Osteoblast (primary cell): ENCODE data around the gene MED16. TPM values are rescaled to one million over a fixed set of nuclear protein-coding genes. Genes with fewer than 3 reads are reported as not detected.

Experiments used
- DNase-seq: peaks from one replicate; pipeline ENCODE4 v3.0.0; 2011; ENCODE audit warnings: low spot score, mixed read lengths; ENCODE audit not compliant: insufficient read length; ENCODE audit errors: missing footprints
- H2AFZ ChIP-seq: 2 replicates; pipeline ENCODE4 v1.6.0; 2011; ENCODE audit warnings: mild to moderate bottlenecking, low read length
- H3K27ac ChIP-seq: 2 replicates; pipeline ENCODE4 v1.5.1; 2011; ENCODE audit warnings: mild to moderate bottlenecking, low read depth, low read length, moderate library complexity
- H3K27me3 ChIP-seq: 2 replicates; pipeline ENCODE4 v1.6.0; 2012; ENCODE audit warnings: mild to moderate bottlenecking, control low read depth, inconsistent platforms, low read length, moderate library complexity; ENCODE audit not compliant: insufficient read depth
- H3K36me3 ChIP-seq: 2 replicates; pipeline ENCODE4 v1.5.1; 2011; ENCODE audit warnings: mild to moderate bottlenecking, low read length, control low read depth, moderate library complexity; ENCODE audit not compliant: insufficient read depth
- H3K4me1 ChIP-seq: 2 replicates; pipeline ENCODE4 v1.5.1; 2011; ENCODE audit warnings: mild to moderate bottlenecking, low read length, control low read depth, moderate library complexity; ENCODE audit not compliant: insufficient read depth
- H3K4me2 ChIP-seq: 2 replicates; pipeline ENCODE4 v1.6.0; 2011; ENCODE audit warnings: mild to moderate bottlenecking, low read length; ENCODE audit not compliant: insufficient read depth
- H3K4me3 ChIP-seq: fragments of 200-600 bp; sonication (generic); 3 replicates; pipeline ENCODE4 v1.5.1; 2012; ENCODE audit warnings: mild to moderate bottlenecking, low read length, inconsistent platforms; ENCODE audit not compliant: insufficient read depth
- H3K79me2 ChIP-seq: 2 replicates; pipeline ENCODE4 v1.6.0; 2012; ENCODE audit warnings: mild to moderate bottlenecking, low read length, control low read depth, inconsistent platforms; ENCODE audit not compliant: insufficient read depth
- H3K9me3 ChIP-seq: 2 replicates; pipeline ENCODE4 v1.5.1; 2011; ENCODE audit warnings: low read depth, low read length, control low read depth
- H4K20me1 ChIP-seq: 2 replicates; pipeline ENCODE4 v1.6.0; 2012; ENCODE audit warnings: mild to moderate bottlenecking, low read length, control low read depth; ENCODE audit not compliant: insufficient read depth
- CTCF ChIP-seq: IDR thresholded peaks from 2 replicates; pipeline ENCODE4 v1.5.1; 2011; ENCODE audit warnings: mild to moderate bottlenecking, low read depth, low read length, moderate library complexity; ENCODE audit errors: extremely low read depth
- total RNA-seq: library from RNA; depleted of rRNA; stranded (reverse); fragments of >200 nt; gene quantifications from 2 replicates; pipeline ENCODE4 v1.2.3, GENCODE V29; 2012

MED16 gene
- total RNA-seq, 1 donor = 20.6 TPM

GRCh38 chr19:899336-900042, 6.5 kb upstream of the MED16 start:
- Histone ChIP-seq H3K27ac (no peak overlapping the region), H3K36me3 (peaks cover 14% of the 10 kb centered on the region), H4K20me1 (peaks cover 21% of the 10 kb centered on the region), H3K4me1 (no peaks in the 10 kb centered on the region), H2AFZ (no peak overlapping the region), H3K4me3 (no peak overlapping the region), H3K9me3 (no peaks in the 10 kb centered on the region), H3K4me2 (no peak overlapping the region), H3K79me2 (peaks cover 22% of the 10 kb centered on the region), H3K27me3 (no peaks in the 10 kb centered on the region)
- DNase-seq = no peak
- TF ChIP-seq CTCF = no peak

GRCh38 chr19:898663-899062, 5.7 kb upstream of the MED16 start:
- H3K79me2 ChIP-seq = peaks cover 15% of the 10 kb centered on the region
- H3K4me1 ChIP-seq = no peaks in the 10 kb centered on the region
- no peak overlapping the region for H3K4me2 ChIP-seq
- H2AFZ ChIP-seq = no peak overlapping the region
- no peak for DNase-seq
- no peaks in the 10 kb centered on the region for H3K9me3 ChIP-seq
- peaks cover 17% of the 10 kb centered on the region for H4K20me1 ChIP-seq
- no peaks in the 10 kb centered on the region for H3K27me3 ChIP-seq
- H3K36me3 ChIP-seq = peaks cover 14% of the 10 kb centered on the region
- TF ChIP-seq CTCF = no peak
- H3K4me3 ChIP-seq = no peak overlapping the region
- H3K27ac ChIP-seq = no peak overlapping the region

GRCh38 chr19:897442-898039, 4.6 kb upstream of the MED16 start:
- H3K36me3 ChIP-seq = peaks cover 14% of the 10 kb centered on the region
- no peak overlapping the region for H3K27ac ChIP-seq
- no peaks in the 10 kb centered on the region for H3K9me3 ChIP-seq
- no peak for TF ChIP-seq CTCF
- H3K4me3 ChIP-seq = no peak overlapping the region
- no peaks in the 10 kb centered on the region for H3K27me3 ChIP-seq
- peaks cover 13% of the 10 kb centered on the region for H4K20me1 ChIP-seq
- no peaks in the 10 kb centered on the region for H3K4me1 ChIP-seq
- no peak overlapping the region for H2AFZ ChIP-seq
- no peak for DNase-seq
- no peak overlapping the region for H3K4me2 ChIP-seq
- H3K79me2 ChIP-seq = peaks cover 7% of the 10 kb centered on the region

GRCh38 chr19:896999-897398, 4.0 kb upstream of the MED16 start:
- no peak overlapping the region for H3K4me2 ChIP-seq
- no peaks in the 10 kb centered on the region for H3K9me3 ChIP-seq
- no peak overlapping the region for H3K27ac ChIP-seq
- no peaks in the 10 kb centered on the region for H3K27me3 ChIP-seq
- peaks cover 3% of the 10 kb centered on the region for H3K4me1 ChIP-seq
- peaks cover 9% of the 10 kb centered on the region for H4K20me1 ChIP-seq
- no peak for TF ChIP-seq CTCF
- H3K4me3 ChIP-seq = no peak overlapping the region
- H2AFZ ChIP-seq = no peak overlapping the region
- peaks cover 12% of the 10 kb centered on the region for H3K36me3 ChIP-seq
- peaks cover 9% of the 10 kb centered on the region for H3K79me2 ChIP-seq
- no peak for DNase-seq
